ENCODE results near the gene CA10. TPM values are rescaled to one million over a fixed set of nuclear protein-coding genes. Genes with fewer than 3 reads are reported as not detected.

Gene CA10
- total and polyA plus RNA-seq, 9 of the 15 experiments (the other 6 are each of a cell fraction or from before 2014, with no cell fraction given): not detected

- Histone ChIP-seq H4K20me1 (replicated peaks; ENCODE audit: control insufficient read depth, insufficient read depth, low read length) (no peaks in the 10 kb centered on the region), H3K4me3 (no peak overlapping the region), H3K27me3 (ENCODE audit: control insufficient read depth in 2 of 2, insufficient read depth in 2 of 2, low read length in 2 of 2) (no peaks in the 10 kb centered on the region), H3K79me2 (ENCODE audit: control insufficient read depth, insufficient read depth, low read length) (no peaks in the 10 kb centered on the region), H3K4me1 (replicated peaks in 1 of 2; ENCODE audit: control insufficient read depth in 2 of 2, insufficient read depth in 2 of 2, low read length in 2 of 2) (no peaks in the 10 kb centered on the region), H3K4me2 (ENCODE audit: insufficient read depth, low read length) (no peak overlapping the region), H3K36me3 (ENCODE audit: control insufficient read depth, insufficient read depth, low read length) (no peaks in the 10 kb centered on the region), H2AFZ (ENCODE audit: low read depth, low read length) (no peak overlapping the region), H3K9me1 (ENCODE audit: control insufficient read depth, insufficient read depth, low read length) (no peaks in the 10 kb centered on the region), H3K9ac (ENCODE audit: insufficient read depth in 1 of 2, low read depth in 2 of 2, low read length in 2 of 2) (no peak overlapping the region), H3K9me3 (replicated peaks; ENCODE audit: control insufficient read depth, insufficient read depth, low read depth, low read length) (no peaks in the 10 kb centered on the region), H3K27ac (ENCODE audit: extremely low read depth, low read depth, low read length) (no peak overlapping the region)
- FAIRE-seq: no peak
- POLR2A ChIA-PET: no interaction called here
- in situ Hi-C loops (cut with MboI): no loop called here
- BruUV-seq (replicated peaks): no TSS peak
- CTCF ChIA-PET (ENCODE audit: low intra/inter-chr PET ratio): no interaction called here
- no peak for TF ChIP-seq TARDBP (IDR thresholded peaks at IDR 0.05)
- no peak for TF ChIP-seq ILK (tag; IDR thresholded peaks at IDR 0.05; ENCODE audit: borderline replicate concordance, low read depth)
- TF ChIP-seq SMAD1 (IDR thresholded peaks at IDR 0.05; ENCODE audit: low read depth, low read length, partially characterized antibody): no peak
- TF ChIP-seq SETDB1 (IDR thresholded peaks at IDR 0.05; ENCODE audit: low read length): no peak
- TF ChIP-seq ZNF3 (CRISPR knock-in tag; IDR thresholded peaks at IDR 0.05): no peak
- intact Hi-C loops (cut with micrococcal nuclease): no loop called here
- WGBS (ENCODE audit: insufficient coverage, low coverage, missing lambda C conversion rate): 0% methylated on average over 1 of the region's 1 CpG
- no peak for ATAC-seq
- no peak for DNase-seq (ENCODE audit: extremely low read depth in 1 of 4, low spot score in 3 of 4)
Observed at GRCh38 chr17:52147431-52147830, 11.1 kb downstream of the CA10 start.

- ATAC-seq (no peak), FAIRE-seq (no peak), DNase-seq (ENCODE audit: extremely low read depth in 1 of 4, low spot score in 3 of 4) (no peak)
- H3K79me2 ChIP-seq (ENCODE audit: control insufficient read depth, insufficient read depth, low read length): no peaks in the 10 kb centered on the region
- no peak overlapping the region for H3K4me3 ChIP-seq
- H3K4me1 ChIP-seq (replicated peaks in 1 of 2; ENCODE audit: control insufficient read depth in 2 of 2, insufficient read depth in 2 of 2, low read length in 2 of 2): no peaks in the 10 kb centered on the region
- no peak overlapping the region for H3K9ac ChIP-seq (ENCODE audit: insufficient read depth in 1 of 2, low read depth in 2 of 2, low read length in 2 of 2)
- H2AFZ ChIP-seq (ENCODE audit: low read depth, low read length): no peak overlapping the region
- H3K27ac ChIP-seq (ENCODE audit: extremely low read depth, low read depth, low read length): no peak overlapping the region
- H3K9me3 ChIP-seq (replicated peaks; ENCODE audit: control insufficient read depth, insufficient read depth, low read depth, low read length): no peaks in the 10 kb centered on the region
- ChIA-PET POLR2A (no interaction called here), CTCF (ENCODE audit: low intra/inter-chr PET ratio) (no interaction called here)
- no peaks in the 10 kb centered on the region for H4K20me1 ChIP-seq (replicated peaks; ENCODE audit: control insufficient read depth, insufficient read depth, low read length)
- no TSS peak for BruUV-seq (replicated peaks)
- intact Hi-C loops (cut with micrococcal nuclease) (no loop called here), in situ Hi-C loops (cut with MboI) (no loop called here)
- no peaks in the 10 kb centered on the region for H3K27me3 ChIP-seq (ENCODE audit: control insufficient read depth in 2 of 2, insufficient read depth in 2 of 2, low read length in 2 of 2)
- no peaks in the 10 kb centered on the region for H3K9me1 ChIP-seq (ENCODE audit: control insufficient read depth, insufficient read depth, low read length)
- no peaks in the 10 kb centered on the region for H3K36me3 ChIP-seq (ENCODE audit: control insufficient read depth, insufficient read depth, low read length)
- H3K4me2 ChIP-seq (ENCODE audit: insufficient read depth, low read length): no peak overlapping the region
- TF ChIP-seq KAT8 (IDR thresholded peaks at IDR 0.05; ENCODE audit: low read depth): no peak
- no peak for TF ChIP-seq TAL1 (IDR thresholded peaks at IDR 0.05)
- TF ChIP-seq ZNF175 (CRISPR knock-in tag; IDR thresholded peaks at IDR 0.05; ENCODE audit: low read depth): no peak
- TF ChIP-seq NCOA4 (IDR thresholded peaks at IDR 0.05; ENCODE audit: partially characterized antibody): no peak
- no peak for TF ChIP-seq ELF1 (tag; IDR thresholded peaks at IDR 0.05)
- no peak for TF ChIP-seq ZBTB17 (CRISPR knock-in tag; IDR thresholded peaks at IDR 0.05)
- no peak for TF ChIP-seq FOXM1 (IDR thresholded peaks at IDR 0.05; ENCODE audit: low read depth)
- no peak for TF ChIP-seq FOXM1 (CRISPR knock-in tag; IDR thresholded peaks at IDR 0.05; ENCODE audit: low read depth)
- TF ChIP-seq HBP1 (CRISPR knock-in tag; IDR thresholded peaks at IDR 0.05): no peak
- TF ChIP-seq HOMEZ (CRISPR knock-in tag; IDR thresholded peaks at IDR 0.05): no peak
- TF ChIP-seq SP1 (CRISPR knock-in tag; IDR thresholded peaks at IDR 0.05): no peak
Observed at GRCh38 chr17:52145476-52145875, 13.0 kb downstream of the CA10 start.

Data from K562 (cell line).